Neutrophil (primary cell): ENCODE measurements around the gene WDR90.
"Not testable (repeated sequence)": the region's sequence is repeated elsewhere in the genome, so short reads cannot be mapped to it uniquely, and the experiment has no call there.

ENCODE experiments used
- H3K27ac ChIP-seq: fragments of 200-600 bp; sonication (generic); 2 replicates; pipeline ENCODE4 v1.5.1; 2016; ENCODE audit warnings: mild to moderate bottlenecking, moderate library complexity
- H3K27me3 ChIP-seq: fragments of 200-600 bp; sonication (generic); 2 replicates; pipeline ENCODE4 v1.6.0; 2016; ENCODE audit warnings: mild to moderate bottlenecking
- H3K36me3 ChIP-seq: fragments of 200-600 bp; sonication (generic); 2 replicates; pipeline ENCODE4 v1.5.1; 2017
- H3K4me1 ChIP-seq, 2 experiments: fragments of 200-600 bp in 1 of 2; sonication (generic) in 1 of 2; 1 replicate in 1 of 2; 2 replicates in 1 of 2; pipeline versions ENCODE4 v1.5.1 to v1.6.1; 2013 to 2016; ENCODE audit warnings: low read depth in 1 of 2, low read length in 1 of 2, mild to moderate bottlenecking in 1 of 2, moderate library complexity in 1 of 2; ENCODE audit not compliant: control insufficient read depth in 1 of 2, insufficient read depth in 1 of 2
- H3K4me3 ChIP-seq, 2 experiments: fragments of 200-600 bp in 1 of 2; sonication (generic) in 1 of 2; 1 replicate in 1 of 2; 2 replicates in 1 of 2; pipeline ENCODE4 v1.5.1; 2013 to 2016; ENCODE audit warnings: low read depth in 1 of 2, low read length in 1 of 2, mild to moderate bottlenecking in 1 of 2, moderate library complexity in 1 of 2
- H3K9me3 ChIP-seq: fragments of 200-600 bp; sonication (generic); 2 replicates; pipeline ENCODE4 v1.5.1; 2016
- TF ChIP-seq, protein P1 (sequence below): fragments of 200-600 bp; sonication (generic); IDR thresholded peaks from 2 replicates; pipeline ENCODE4 v1.5.1; 2016; ENCODE audit warnings: antibody characterized with exemption

WDR90 gene

GRCh38 chr16:687499-687898, 38.3 kb downstream of the WDR90 start:
- peaks cover 27 to 37% of the 10 kb centered on the region in 2 experiments for H3K4me1 ChIP-seq
- no peaks in the 10 kb centered on the region for H3K9me3 ChIP-seq
- TF ChIP-seq, protein P1, sequence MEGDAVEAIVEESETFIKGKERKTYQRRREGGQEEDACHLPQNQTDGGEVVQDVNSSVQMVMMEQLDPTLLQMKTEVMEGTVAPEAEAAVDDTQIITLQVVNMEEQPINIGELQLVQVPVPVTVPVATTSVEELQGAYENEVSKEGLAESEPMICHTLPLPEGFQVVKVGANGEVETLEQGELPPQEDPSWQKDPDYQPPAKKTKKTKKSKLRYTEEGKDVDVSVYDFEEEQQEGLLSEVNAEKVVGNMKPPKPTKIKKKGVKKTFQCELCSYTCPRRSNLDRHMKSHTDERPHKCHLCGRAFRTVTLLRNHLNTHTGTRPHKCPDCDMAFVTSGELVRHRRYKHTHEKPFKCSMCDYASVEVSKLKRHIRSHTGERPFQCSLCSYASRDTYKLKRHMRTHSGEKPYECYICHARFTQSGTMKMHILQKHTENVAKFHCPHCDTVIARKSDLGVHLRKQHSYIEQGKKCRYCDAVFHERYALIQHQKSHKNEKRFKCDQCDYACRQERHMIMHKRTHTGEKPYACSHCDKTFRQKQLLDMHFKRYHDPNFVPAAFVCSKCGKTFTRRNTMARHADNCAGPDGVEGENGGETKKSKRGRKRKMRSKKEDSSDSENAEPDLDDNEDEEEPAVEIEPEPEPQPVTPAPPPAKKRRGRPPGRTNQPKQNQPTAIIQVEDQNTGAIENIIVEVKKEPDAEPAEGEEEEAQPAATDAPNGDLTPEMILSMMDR: no peak
- H3K27me3 ChIP-seq: peaks cover 19% of the 10 kb centered on the region
- H3K27ac ChIP-seq: no peak overlapping the region
- peaks cover 10% of the 10 kb centered on the region for H3K36me3 ChIP-seq
- H3K4me3 ChIP-seq: no peak overlapping the region

DNA sequence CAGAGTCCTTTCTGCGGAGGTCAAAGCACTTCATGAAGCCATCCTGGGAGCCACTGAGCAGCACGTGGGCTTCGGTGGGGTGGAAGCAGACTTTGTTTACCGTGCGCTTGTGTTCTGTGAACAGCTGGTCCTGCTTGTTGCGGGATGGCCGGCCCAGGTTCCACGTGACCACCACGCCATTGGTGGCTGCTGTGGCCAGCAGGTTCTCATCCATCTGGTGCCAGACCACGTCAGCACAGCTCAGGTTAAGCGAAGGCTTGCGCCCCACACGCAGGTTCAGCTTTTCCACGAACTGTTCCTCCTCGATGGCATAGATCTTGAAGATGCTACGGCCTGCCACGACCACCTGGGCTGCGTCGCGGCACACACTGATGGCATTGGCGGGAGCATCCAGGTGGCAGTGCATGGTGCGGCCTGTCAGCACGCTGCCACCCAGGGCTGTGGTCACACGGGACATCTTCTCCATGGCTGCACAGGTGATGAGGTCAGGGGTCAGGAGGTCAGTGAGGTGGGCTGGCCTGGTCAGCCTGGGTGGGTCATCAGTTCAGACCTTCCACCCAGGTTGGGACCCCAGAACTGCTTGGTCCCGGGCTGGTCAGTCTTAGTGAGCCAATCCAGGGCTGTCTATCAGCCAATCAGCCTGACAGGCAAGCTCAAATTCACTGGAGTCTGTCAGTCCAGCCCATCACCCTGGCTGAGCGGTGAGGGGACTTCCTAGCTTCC, 40.2 kb downstream of the WDR90 start:
- Histone ChIP-seq H3K4me1 (peaks cover 17 to 30% of the 10 kb centered on the region in 2 experiments), H3K4me3 (peak overlapping the region; percentile 76 to 85), H3K27me3 (peaks cover 38% of the 10 kb centered on the region), H3K27ac (peak overlapping the region; percentile 80), H3K9me3 (no peaks in the 10 kb centered on the region), H3K36me3 (peaks cover 6% of the 10 kb centered on the region)
- TF ChIP-seq, protein P1: no peak

DNA sequence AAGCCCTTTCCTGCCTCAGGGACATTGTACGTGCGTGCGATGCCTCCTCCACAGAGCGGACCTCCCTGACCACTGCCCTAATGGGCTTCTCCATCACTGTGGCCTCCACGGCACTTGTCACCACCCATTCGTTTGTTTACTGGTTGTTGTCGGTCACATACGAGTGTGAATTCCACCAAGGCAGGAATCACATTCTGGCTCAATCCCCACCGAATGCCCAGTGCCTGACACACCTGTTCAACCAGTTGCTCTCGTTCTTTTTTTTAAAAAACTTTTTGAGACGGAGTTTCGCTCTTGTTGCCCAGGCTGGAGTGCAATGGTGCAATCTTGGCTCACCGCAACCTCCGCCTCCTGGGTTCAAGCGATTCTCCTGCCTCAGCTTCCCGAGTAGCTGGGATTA, 42.1 kb downstream of the WDR90 start:
- not testable (repeated sequence) for H3K27ac ChIP-seq, H3K4me3 ChIP-seq, H3K9me3 ChIP-seq, H3K36me3 ChIP-seq
- peaks cover 57% of the 10 kb centered on the region for H3K27me3 ChIP-seq
- peaks cover 18 to 31% of the 10 kb centered on the region in 2 experiments for H3K4me1 ChIP-seq

DNA sequence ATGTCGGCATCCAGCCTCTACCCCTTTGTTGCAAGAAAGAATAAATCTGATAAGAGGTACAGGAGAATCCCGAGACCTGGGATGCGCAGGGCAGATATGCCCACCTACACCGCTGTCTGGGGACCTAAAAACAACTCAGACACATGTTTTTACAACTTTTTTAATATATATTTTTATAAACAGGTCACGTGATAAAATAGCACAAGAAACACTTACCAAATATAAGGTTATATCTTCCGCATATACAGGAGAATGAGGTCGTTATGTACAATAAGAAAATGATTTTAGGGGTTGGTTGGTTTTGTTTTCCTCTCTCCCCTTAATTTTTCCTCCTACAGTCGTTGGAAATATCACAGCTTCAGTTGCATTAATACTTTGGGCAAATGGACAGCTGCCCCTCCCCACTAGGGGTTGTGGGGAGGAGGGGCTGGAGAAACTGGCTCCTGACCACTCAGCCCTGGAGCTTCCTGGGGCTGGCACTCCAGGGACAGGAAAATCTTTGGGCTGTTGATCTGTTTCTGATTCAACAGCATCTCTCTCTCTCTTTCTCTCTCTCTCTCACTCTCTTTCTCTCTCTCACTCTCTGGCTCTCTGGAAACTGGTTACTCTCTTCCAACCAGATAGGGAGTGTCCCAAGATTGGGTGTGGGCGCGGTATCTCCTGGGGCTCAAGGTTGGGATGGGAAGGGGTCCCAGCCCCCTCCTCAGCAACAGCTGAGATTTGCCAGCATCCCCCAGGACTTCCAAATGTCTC, 43.4 kb downstream of the WDR90 start:
- no peak overlapping the region for H3K4me3 ChIP-seq
- H3K27ac ChIP-seq: no peak overlapping the region
- no peaks in the 10 kb centered on the region for H3K9me3 ChIP-seq
- no peaks in the 10 kb centered on the region for H3K36me3 ChIP-seq
- H3K4me1 ChIP-seq: peaks cover 18 to 31% of the 10 kb centered on the region in 2 experiments
- H3K27me3 ChIP-seq: peaks cover 70% of the 10 kb centered on the region
- TF ChIP-seq, protein P1: no peak

DNA sequence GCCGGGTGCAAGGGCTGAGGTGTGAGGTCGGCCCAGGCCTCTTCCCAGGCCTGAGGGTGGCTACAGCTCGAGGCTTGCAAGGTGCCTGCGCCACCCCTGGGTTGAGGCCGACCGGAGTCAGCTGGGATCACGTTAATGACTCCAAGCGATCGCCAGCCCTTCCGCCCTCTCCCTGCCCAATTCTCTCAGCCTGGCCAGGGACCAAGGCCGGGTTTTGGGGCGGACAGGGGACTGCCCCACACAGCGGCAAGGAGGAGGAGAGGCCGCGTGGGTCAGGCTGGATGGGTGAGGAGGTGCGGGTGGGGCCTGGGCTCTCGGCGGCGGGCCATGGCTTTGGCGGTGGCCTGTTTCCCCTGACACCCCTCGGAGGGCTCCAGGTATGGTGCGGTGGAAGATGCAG, 44.2 kb downstream of the WDR90 start:
- Histone ChIP-seq H3K36me3 (no peaks in the 10 kb centered on the region), H3K27me3 (peaks cover 78% of the 10 kb centered on the region), H3K27ac (no peak overlapping the region), H3K4me1 (peaks cover 18 to 31% of the 10 kb centered on the region in 2 experiments), H3K4me3 (no peak overlapping the region), H3K9me3 (no peaks in the 10 kb centered on the region)
- TF ChIP-seq, protein P1: no peak

GRCh38 chr16:693766-694165, 44.6 kb downstream of the WDR90 start:
- TF ChIP-seq, protein P1: no peak
- Histone ChIP-seq H3K27me3 (peaks cover 82% of the 10 kb centered on the region), H3K9me3 (no peaks in the 10 kb centered on the region), H3K36me3 (no peaks in the 10 kb centered on the region), H3K4me3 (no peak overlapping the region), H3K27ac (no peak overlapping the region), H3K4me1 (peaks cover 18 to 31% of the 10 kb centered on the region in 2 experiments)
